HG03045 (cell line): ENCODE results near the gene PNLIP.

ENCODE experiments used
- ATAC-seq: cut with Tn5 transposase; IDR thresholded peaks from one replicate; pipeline ENCODE4 v1.9.1; 2021; ENCODE audit warnings: mild to moderate bottlenecking, moderate library complexity; ENCODE audit not compliant: unreplicated experiment

Gene PNLIP

GRCh38 chr10:116613471-116613870 is 67.7 kb downstream of the PNLIP start:
- no peak for ATAC-seq

DNA sequence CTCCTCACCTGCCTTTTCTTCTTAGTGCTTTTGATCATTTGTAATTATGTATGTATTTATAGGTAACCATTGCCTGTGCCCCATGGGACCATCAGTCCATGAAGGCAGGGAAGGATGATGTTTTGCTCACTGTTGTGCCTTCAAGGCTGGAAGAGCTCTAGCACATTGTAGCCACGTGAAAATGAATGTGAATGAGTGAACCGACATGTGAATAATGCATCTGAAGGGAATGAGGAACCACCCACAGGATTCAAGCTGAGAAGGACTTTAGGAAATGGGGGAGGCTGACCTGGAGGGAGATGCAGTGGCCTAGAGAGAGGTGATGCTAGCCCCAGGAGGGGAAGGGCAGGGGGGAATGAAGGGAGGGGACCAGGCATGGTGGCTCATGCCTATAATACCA is 69.1 kb downstream of the PNLIP start:
- no peak for ATAC-seq

DNA sequence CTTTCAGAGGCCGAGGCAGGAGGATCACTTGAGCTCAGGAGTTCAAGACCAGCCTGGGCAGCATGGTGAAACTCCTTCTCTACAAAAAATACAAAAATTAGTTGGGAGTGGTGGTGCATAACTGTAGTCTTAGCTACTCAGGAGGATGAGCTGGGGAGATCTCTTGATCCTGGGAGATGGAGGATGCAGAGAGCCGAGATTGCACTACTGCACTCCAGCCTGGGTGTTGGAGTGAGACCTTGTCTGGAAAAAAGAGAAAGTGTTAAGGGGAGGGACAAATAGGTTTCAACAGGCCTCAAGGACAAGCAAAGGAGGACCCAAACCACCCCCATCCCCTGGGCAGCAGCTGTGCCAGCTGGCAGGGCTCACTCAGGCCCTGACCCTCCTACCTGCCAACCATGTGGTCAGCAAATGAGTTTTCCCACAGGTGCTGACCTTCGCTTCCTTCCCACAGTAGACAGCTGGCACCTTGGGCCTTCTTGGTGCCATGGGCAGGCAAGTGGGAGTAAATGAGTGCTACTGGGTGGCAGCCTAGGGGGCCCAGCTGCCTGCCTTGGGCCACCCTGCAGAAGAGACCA is 69.6 kb downstream of the PNLIP start:
- ATAC-seq = no peak
